Measurements from ENCODE around the gene CAPN2.

DNA sequence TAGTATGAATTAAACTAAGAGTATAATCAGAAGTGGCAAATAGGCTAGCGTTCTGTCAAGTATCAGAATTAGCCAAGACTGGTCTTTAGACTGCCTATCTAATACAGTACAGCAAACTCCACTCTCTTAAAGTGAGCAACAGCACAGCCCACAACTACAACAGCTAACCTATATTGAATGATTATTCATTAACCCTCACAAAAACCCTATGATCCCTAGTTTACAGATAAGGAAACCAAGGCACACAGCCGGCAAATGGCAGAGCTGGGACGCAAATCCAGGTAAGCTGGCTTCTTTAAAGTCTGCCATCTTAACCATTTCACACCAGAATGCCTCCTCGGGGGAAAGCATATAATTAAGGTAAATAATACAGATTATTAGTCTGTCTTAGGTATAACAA is 81.4 kb downstream of the CAPN2 start:
- no peak for TF ChIP-seq CEBPB (IDR thresholded peaks at IDR 0.05)
- TF ChIP-seq, protein P1, sequence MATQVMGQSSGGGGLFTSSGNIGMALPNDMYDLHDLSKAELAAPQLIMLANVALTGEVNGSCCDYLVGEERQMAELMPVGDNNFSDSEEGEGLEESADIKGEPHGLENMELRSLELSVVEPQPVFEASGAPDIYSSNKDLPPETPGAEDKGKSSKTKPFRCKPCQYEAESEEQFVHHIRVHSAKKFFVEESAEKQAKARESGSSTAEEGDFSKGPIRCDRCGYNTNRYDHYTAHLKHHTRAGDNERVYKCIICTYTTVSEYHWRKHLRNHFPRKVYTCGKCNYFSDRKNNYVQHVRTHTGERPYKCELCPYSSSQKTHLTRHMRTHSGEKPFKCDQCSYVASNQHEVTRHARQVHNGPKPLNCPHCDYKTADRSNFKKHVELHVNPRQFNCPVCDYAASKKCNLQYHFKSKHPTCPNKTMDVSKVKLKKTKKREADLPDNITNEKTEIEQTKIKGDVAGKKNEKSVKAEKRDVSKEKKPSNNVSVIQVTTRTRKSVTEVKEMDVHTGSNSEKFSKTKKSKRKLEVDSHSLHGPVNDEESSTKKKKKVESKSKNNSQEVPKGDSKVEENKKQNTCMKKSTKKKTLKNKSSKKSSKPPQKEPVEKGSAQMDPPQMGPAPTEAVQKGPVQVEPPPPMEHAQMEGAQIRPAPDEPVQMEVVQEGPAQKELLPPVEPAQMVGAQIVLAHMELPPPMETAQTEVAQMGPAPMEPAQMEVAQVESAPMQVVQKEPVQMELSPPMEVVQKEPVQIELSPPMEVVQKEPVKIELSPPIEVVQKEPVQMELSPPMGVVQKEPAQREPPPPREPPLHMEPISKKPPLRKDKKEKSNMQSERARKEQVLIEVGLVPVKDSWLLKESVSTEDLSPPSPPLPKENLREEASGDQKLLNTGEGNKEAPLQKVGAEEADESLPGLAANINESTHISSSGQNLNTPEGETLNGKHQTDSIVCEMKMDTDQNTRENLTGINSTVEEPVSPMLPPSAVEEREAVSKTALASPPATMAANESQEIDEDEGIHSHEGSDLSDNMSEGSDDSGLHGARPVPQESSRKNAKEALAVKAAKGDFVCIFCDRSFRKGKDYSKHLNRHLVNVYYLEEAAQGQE (IDR thresholded peaks at IDR 0.05; ENCODE audit: low read depth) = no peak
- TF ChIP-seq EP300 (IDR thresholded peaks at IDR 0.05; ENCODE audit: borderline replicate concordance) = no peak
- TF ChIP-seq RAD21 (IDR thresholded peaks at IDR 0.05; ENCODE audit: low read depth) = no peak

All from Ishikawa (cell line).